SU-DHL-6 (cell line): Measurements from ENCODE around the gene TBC1D3I.
"Not testable (repeated sequence)": the region's sequence is repeated elsewhere in the genome, so short reads cannot be mapped to it uniquely, and the experiment has no call there.

ENCODE experiments used
- H2AFZ ChIP-seq: fragments of 200-600 bp; sonication (generic); 2 replicates; pipeline ENCODE4 v1.6.1; 2014; ENCODE audit warnings: low read depth, mild to moderate bottlenecking, moderate library complexity, mixed read lengths, antibody characterized with exemption, low read length; ENCODE audit not compliant: severe bottlenecking
- H3F3A ChIP-seq: fragments of 200-600 bp; shearing (Covaris generic); 2 replicates; pipeline ENCODE4 v1.6.0; 2016; ENCODE audit warnings: antibody characterized with exemption, mild to moderate bottlenecking; ENCODE audit not compliant: insufficient read depth
- H3K27ac ChIP-seq: fragments of 200-600 bp; sonication (generic); 2 replicates; pipeline ENCODE4 v1.5.1; 2016; ENCODE audit warnings: low read depth, mild to moderate bottlenecking, low read length, moderate library complexity, mixed read lengths
- H3K27me3 ChIP-seq: fragments of 200-600 bp; sonication (generic), shearing (Covaris generic); 2 replicates; pipeline ENCODE4 v1.6.0; 2014; ENCODE audit warnings: mild to moderate bottlenecking, low read length
- H3K36me3 ChIP-seq: fragments of 200-600 bp; sonication (generic); 2 replicates; pipeline ENCODE4 v1.6.1; 2014; ENCODE audit warnings: mild to moderate bottlenecking, low read length, mixed read lengths
- H3K4me2 ChIP-seq: fragments of 300-600, 200-600 bp; shearing (Covaris generic), sonication (generic); 2 replicates; pipeline ENCODE4 v1.6.0; 2014; ENCODE audit warnings: low read length, low read depth, mild to moderate bottlenecking; ENCODE audit not compliant: poor library complexity, severe bottlenecking
- H3K4me3 ChIP-seq: fragments of 200-600 bp; sonication (generic); 2 replicates; pipeline ENCODE4 v1.5.1; 2014; ENCODE audit warnings: antibody characterized with exemption, low read length, mild to moderate bottlenecking, mixed read lengths; ENCODE audit not compliant: insufficient read depth, poor library complexity, severe bottlenecking
- H3K79me2 ChIP-seq: fragments of 200-600 bp; sonication (generic); 2 replicates; pipeline ENCODE4 v1.6.1; 2014; ENCODE audit warnings: mild to moderate bottlenecking, low read length, moderate library complexity; ENCODE audit not compliant: insufficient read depth
- H3K9ac ChIP-seq: fragments of 200-600 bp; sonication (generic); 2 replicates; pipeline ENCODE4 v1.7.0; 2014; ENCODE audit warnings: mild to moderate bottlenecking, low read length
- H3K9me2 ChIP-seq: fragments of 200-600 bp; sonication (generic); replicated peaks from 2 replicates; pipeline ENCODE4 v1.6.1; 2014; ENCODE audit warnings: low read length; ENCODE audit not compliant: insufficient read depth
- H3K9me3 ChIP-seq: fragments of 200-600 bp; sonication (generic); 2 replicates; pipeline ENCODE4 v1.6.1; 2014; ENCODE audit warnings: low read length, mixed read lengths; ENCODE audit not compliant: insufficient read depth
- H4K20me1 ChIP-seq: fragments of 200-600 bp; sonication (generic); 2 replicates; pipeline ENCODE4 v1.6.1; 2014; ENCODE audit warnings: low read depth, mild to moderate bottlenecking, antibody characterized with exemption, low read length, moderate library complexity, mixed read lengths

Gene TBC1D3I

DNA sequence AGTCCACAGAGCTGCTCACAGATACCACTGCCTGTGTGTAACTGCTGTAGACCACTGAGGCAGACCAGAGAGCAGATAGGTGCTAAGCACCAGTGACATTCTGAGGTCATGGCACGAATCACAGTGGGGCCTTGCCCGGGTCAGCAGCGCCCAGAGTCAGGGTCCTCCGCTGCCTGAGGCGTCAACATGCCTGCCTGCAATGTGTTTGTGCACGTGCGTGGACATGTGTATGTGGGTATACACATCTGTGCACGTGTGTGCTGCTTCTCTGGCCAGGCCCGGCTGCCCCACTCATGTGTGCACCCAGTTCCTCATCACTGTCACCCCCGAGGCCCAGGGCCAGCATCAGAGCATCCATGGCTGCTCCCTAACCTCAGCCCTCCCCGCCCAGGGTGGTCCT is at the start of gene TBC1D3I:
TSS of gene TBC1D3I (minus strand) at position 101 of the 400 bp plus-strand sequence. CDS start 1,585 bp downstream, outside the sequence.
- H3K4me3 ChIP-seq, H4K20me1 ChIP-seq, H2AFZ ChIP-seq, H3K79me2 ChIP-seq, H3K27ac ChIP-seq, H3K36me3 ChIP-seq, H3K4me2 ChIP-seq, H3K27me3 ChIP-seq, H3F3A ChIP-seq, H3K9ac ChIP-seq, H3K9me2 ChIP-seq, H3K9me3 ChIP-seq: not testable (repeated sequence)

GRCh38 chr17:36295161-36295560 is 30.8 kb upstream of the TBC1D3I start:
- not testable (repeated sequence) for H3K9me3 ChIP-seq, H3K4me2 ChIP-seq, H3K9ac ChIP-seq, H3K9me2 ChIP-seq, H3K27ac ChIP-seq, H3K79me2 ChIP-seq, H3K36me3 ChIP-seq, H3K4me3 ChIP-seq, H4K20me1 ChIP-seq, H2AFZ ChIP-seq, H3K27me3 ChIP-seq, H3F3A ChIP-seq

GRCh38 chr17:36289965-36290612 is 25.7 kb upstream of the TBC1D3I start:
- not testable (repeated sequence) for H4K20me1 ChIP-seq, H3K36me3 ChIP-seq, H3K4me3 ChIP-seq, H2AFZ ChIP-seq, H3K27me3 ChIP-seq, H3K9me2 ChIP-seq, H3F3A ChIP-seq, H3K79me2 ChIP-seq, H3K9ac ChIP-seq, H3K9me3 ChIP-seq, H3K27ac ChIP-seq, H3K4me2 ChIP-seq

- not testable (repeated sequence) for H4K20me1 ChIP-seq, H3K9me2 ChIP-seq, H2AFZ ChIP-seq, H3K27ac ChIP-seq, H3K9ac ChIP-seq, H3K4me2 ChIP-seq, H3F3A ChIP-seq, H3K9me3 ChIP-seq, H3K4me3 ChIP-seq, H3K27me3 ChIP-seq, H3K36me3 ChIP-seq, H3K79me2 ChIP-seq
Observed at GRCh38 chr17:36284219-36284618, 19.8 kb upstream of the TBC1D3I start.

DNA sequence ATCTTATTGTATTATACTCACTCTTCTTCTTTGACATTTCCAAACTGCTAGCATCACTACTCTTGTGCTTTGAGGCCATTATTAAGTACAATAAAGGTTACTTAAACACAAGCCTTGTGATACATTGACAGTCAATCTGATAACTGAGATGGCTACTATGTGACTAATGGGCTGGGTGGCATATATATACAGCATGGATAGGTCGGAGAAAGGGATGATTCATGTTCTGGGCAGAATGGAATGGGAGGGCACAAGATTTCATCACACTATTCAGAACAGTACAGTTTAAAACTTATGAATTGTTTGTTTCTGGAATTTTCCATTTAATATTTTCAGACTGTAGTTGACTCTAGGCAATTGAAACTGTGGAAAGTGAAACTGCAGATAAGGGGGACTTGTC is 18.9 kb upstream of the TBC1D3I start:
- H3K79me2 ChIP-seq, H3K27ac ChIP-seq, H3K36me3 ChIP-seq, H3K9me2 ChIP-seq, H3K9me3 ChIP-seq, H3F3A ChIP-seq, H2AFZ ChIP-seq, H3K4me3 ChIP-seq, H3K27me3 ChIP-seq, H4K20me1 ChIP-seq, H3K9ac ChIP-seq, H3K4me2 ChIP-seq: not testable (repeated sequence)

GRCh38 chr17:36242046-36242445 is 22.3 kb downstream of the TBC1D3I start:
- not testable (repeated sequence) for H3K4me2 ChIP-seq, H3K4me3 ChIP-seq, H3K36me3 ChIP-seq, H2AFZ ChIP-seq, H3K9me3 ChIP-seq, H3K9ac ChIP-seq, H3K27me3 ChIP-seq, H3K27ac ChIP-seq, H3K79me2 ChIP-seq, H4K20me1 ChIP-seq, H3F3A ChIP-seq, H3K9me2 ChIP-seq

DNA sequence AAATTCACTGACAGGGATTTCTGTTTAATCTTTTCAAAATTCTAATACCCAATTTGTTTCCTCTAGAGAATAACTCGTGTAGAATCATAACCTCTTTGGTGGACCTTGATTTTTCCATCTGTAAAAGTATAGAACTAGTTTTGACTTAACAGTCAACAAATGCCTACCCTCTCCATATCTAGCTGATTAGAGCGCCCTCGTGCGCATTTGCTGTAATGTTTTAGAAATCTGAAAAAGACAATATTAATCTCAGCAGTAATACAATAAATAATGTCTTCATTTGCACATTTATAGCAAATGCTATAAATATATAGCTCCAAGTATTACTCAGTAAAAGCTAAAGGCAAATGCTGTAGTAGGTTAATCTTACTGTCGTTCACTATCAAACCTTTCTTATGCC is 34.7 kb downstream of the TBC1D3I start:
- not testable (repeated sequence) for H3K27me3 ChIP-seq, H3K36me3 ChIP-seq, H3K9me3 ChIP-seq, H2AFZ ChIP-seq, H3K4me3 ChIP-seq, H3K9me2 ChIP-seq, H3K79me2 ChIP-seq, H3K27ac ChIP-seq, H3K9ac ChIP-seq, H3K4me2 ChIP-seq, H4K20me1 ChIP-seq, H3F3A ChIP-seq

DNA sequence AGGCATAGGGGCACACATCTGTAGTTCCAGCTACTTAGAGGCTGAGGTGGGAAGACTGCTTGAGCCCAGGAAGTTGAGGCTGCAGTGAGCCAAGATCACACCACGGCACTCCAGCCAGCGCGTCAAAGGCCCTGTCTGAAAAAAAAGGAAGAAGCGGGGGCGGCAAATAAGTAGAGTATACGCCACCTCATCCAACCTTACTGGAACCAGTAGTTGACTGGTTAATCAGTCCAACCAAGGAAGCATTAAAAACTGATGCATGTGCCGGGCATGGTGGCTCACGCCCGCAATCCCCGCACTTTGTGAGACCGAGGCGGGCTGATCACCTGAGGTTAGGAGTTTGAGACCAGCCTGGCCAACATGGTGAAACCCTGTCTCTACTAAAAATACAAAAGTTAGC is 41.4 kb downstream of the TBC1D3I start:
- H3K9me2 ChIP-seq, H3K36me3 ChIP-seq, H3K4me3 ChIP-seq, H3K4me2 ChIP-seq, H2AFZ ChIP-seq, H3F3A ChIP-seq, H3K9me3 ChIP-seq, H3K9ac ChIP-seq, H3K79me2 ChIP-seq, H4K20me1 ChIP-seq, H3K27me3 ChIP-seq, H3K27ac ChIP-seq: not testable (repeated sequence)
